IMR-90 (cell line): ENCODE data around the gene TNRC6A. TPM values are rescaled to one million over a fixed set of nuclear protein-coding genes. Genes with fewer than 3 reads are reported as not detected.

Experiments used
- ATAC-seq: fragments of 200-7000 bp; cut with Tn5 transposase; 2 replicates; pipeline ENCODE4 v1.9.1; 2020; ENCODE audit warnings: low read depth, mild to moderate bottlenecking, moderate library complexity
- BruUV-seq: library from RNA; stranded (reverse); fragments of 400-500 nt; replicated peaks from 2 replicates; lab custom pipeline; 2021; lab: Mats Ljungman, UMichigan
- CTCF ChIA-PET: fragments of 300-600 bp; formaldehyde crosslinking; extraction: SDS; loops from one replicate; lab custom pipeline; 2021; ENCODE audit warnings: antibody characterized with exemption; lab: Yijun Ruan, JAX
- POLR2A ChIA-PET: fragments of 300-600 bp; sonication (Branson Sonifier 250); formaldehyde crosslinking; loops from one replicate; lab custom pipeline; 2022; ENCODE audit warnings: antibody characterized with exemption; ENCODE audit not compliant: unreplicated experiment; lab: Charles Lee
- DNase-seq: peaks from one replicate; pipeline ENCODE4 v3.0.0; 2013
- H2AFZ ChIP-seq: replicated peaks from 2 replicates; pipeline ENCODE3; 2013; ENCODE audit warnings: low read length, mild to moderate bottlenecking; ENCODE audit not compliant: poor library complexity
- H2AK5ac ChIP-seq: 2 replicates; pipeline ENCODE4 v1.6.1; 2013; ENCODE audit warnings: low read depth, low read length, inconsistent platforms
- H2AK9ac ChIP-seq: replicated peaks from 2 replicates; pipeline ENCODE3; 2013; ENCODE audit warnings: mild to moderate bottlenecking, low read depth, low read length, moderate library complexity; ENCODE audit not compliant: poor library complexity
- H2BK120ac ChIP-seq: 2 replicates; pipeline ENCODE4 v1.6.1; 2013; ENCODE audit warnings: low read depth, low read length, inconsistent platforms
- H2BK15ac ChIP-seq: 3 replicates; pipeline ENCODE4 v1.6.1; 2013; ENCODE audit warnings: low read depth, low read length, inconsistent platforms
- H2BK20ac ChIP-seq: 2 replicates; pipeline ENCODE4 v1.6.1; 2013; ENCODE audit warnings: low read depth, mild to moderate bottlenecking, inconsistent platforms, low read length, moderate library complexity
- H2BK5ac ChIP-seq: 2 replicates; pipeline ENCODE4 v1.6.1; 2013; ENCODE audit warnings: mild to moderate bottlenecking, low read depth, low read length, inconsistent platforms; ENCODE audit not compliant: poor library complexity, severe bottlenecking
- H3K14ac ChIP-seq: replicated peaks from 2 replicates; pipeline ENCODE4 v1.6.1; 2013; ENCODE audit warnings: low read depth, low read length, inconsistent platforms
- H3K18ac ChIP-seq: 2 replicates; pipeline ENCODE4 v1.6.1; 2013; ENCODE audit warnings: low read depth, low read length, control low read depth
- H3K23ac ChIP-seq: 2 replicates; pipeline ENCODE4 v1.6.1; 2013; ENCODE audit warnings: low read depth, low read length, inconsistent platforms
- H3K27ac ChIP-seq: 2 replicates; pipeline ENCODE4 v1.5.1; 2013; ENCODE audit warnings: mild to moderate bottlenecking, control low read depth, low read length; ENCODE audit not compliant: insufficient read depth
- H3K27me3 ChIP-seq: 2 replicates; pipeline ENCODE4 v1.6.1; 2013; ENCODE audit warnings: low read length; ENCODE audit not compliant: control insufficient read depth, insufficient read depth
- H3K36me3 ChIP-seq: 2 replicates; pipeline ENCODE4 v1.6.1; 2013; ENCODE audit warnings: low read length, mixed read lengths; ENCODE audit not compliant: control insufficient read depth, insufficient read depth
- H3K4ac ChIP-seq: 2 replicates; pipeline ENCODE4 v1.6.1; 2013; ENCODE audit warnings: low read depth, low read length, inconsistent platforms
- H3K4me1 ChIP-seq: 2 replicates; pipeline ENCODE4 v1.6.1; 2013; ENCODE audit warnings: low read length, mixed read lengths; ENCODE audit not compliant: control insufficient read depth, insufficient read depth
- H3K4me2 ChIP-seq: 2 replicates; pipeline ENCODE4 v1.6.1; 2013; ENCODE audit warnings: low read depth, mild to moderate bottlenecking, control low read depth, low read length, moderate library complexity
- H3K4me3 ChIP-seq: 2 replicates; pipeline ENCODE4 v1.5.1; 2013; ENCODE audit warnings: low read depth, mild to moderate bottlenecking, control low read depth, low read length, moderate library complexity; ENCODE audit not compliant: insufficient read depth
- H3K56ac ChIP-seq: 2 replicates; pipeline ENCODE4 v1.6.1; 2013; ENCODE audit warnings: low read length, inconsistent platforms; ENCODE audit not compliant: insufficient read depth; ENCODE audit errors: extremely low read depth
- H3K79me1 ChIP-seq, 2 experiments: 2 replicates each; pipeline ENCODE4 v1.6.1; 2013; ENCODE audit warnings: low read length in 2 of 2, inconsistent platforms in 1 of 2, low read depth in 1 of 2
- H3K9ac ChIP-seq: 2 replicates; pipeline ENCODE4 v1.6.1; 2013; ENCODE audit warnings: low read depth, low read length, control low read depth
- H3K9me1 ChIP-seq: 2 replicates; pipeline ENCODE4 v1.6.1; 2013; ENCODE audit warnings: low read length, inconsistent platforms; ENCODE audit not compliant: insufficient read depth
- H3K9me3 ChIP-seq: 2 replicates; pipeline ENCODE4 v1.6.1; 2013; ENCODE audit warnings: low read length; ENCODE audit not compliant: control insufficient read depth, insufficient read depth
- H4K20me1 ChIP-seq: 2 replicates; pipeline ENCODE4 v1.6.1; 2013; ENCODE audit warnings: low read length, inconsistent platforms; ENCODE audit not compliant: insufficient read depth
- H4K5ac ChIP-seq: 2 replicates; pipeline ENCODE4 v1.6.1; 2013; ENCODE audit warnings: mild to moderate bottlenecking, low read depth, low read length, control low read depth
- H4K8ac ChIP-seq, 2 experiments: 2 replicates each; pipeline ENCODE4 v1.6.1; 2013; ENCODE audit warnings: low read depth in 2 of 2, low read length in 2 of 2, control low read depth in 1 of 2, inconsistent platforms in 1 of 2
- H4K91ac ChIP-seq: 2 replicates; pipeline ENCODE4 v1.6.1; 2013; ENCODE audit warnings: low read depth, low read length, inconsistent platforms; ENCODE audit not compliant: insufficient read depth
- BHLHE40 ChIP-seq: fragments of 150-350 bp; IDR thresholded peaks from 2 replicates; pipeline ENCODE4 v1.6.1; 2016; ENCODE audit warnings: mild to moderate bottlenecking, low read depth, low read length
- CEBPB ChIP-seq: IDR thresholded peaks from 2 replicates; pipeline ENCODE4 v1.6.1; 2012; ENCODE audit warnings: low read depth, low read length, improper control_type of control experiment
- CTCF ChIP-seq: conservative IDR thresholded peaks from 2 replicates; pipeline ENCODE4 v1.5.1; 2012; ENCODE audit warnings: mild to moderate bottlenecking, low read depth, low read length, improper control_type of control experiment
- FOS ChIP-seq: fragments of 150-350 bp; IDR thresholded peaks from 2 replicates; pipeline ENCODE4 v1.6.1; 2016; ENCODE audit warnings: low read depth, low read length
- MAFK ChIP-seq: IDR thresholded peaks from 2 replicates; pipeline ENCODE4 v1.6.1; 2012; ENCODE audit warnings: low read depth, low read length, improper control_type of control experiment
- MAZ ChIP-seq: IDR thresholded peaks from 2 replicates; pipeline ENCODE4 v1.6.1; 2012; ENCODE audit warnings: low read depth, mild to moderate bottlenecking, low read length, improper control_type of control experiment, moderate library complexity, borderline replicate concordance
- MXI1 ChIP-seq: IDR thresholded peaks from 2 replicates; pipeline ENCODE4 v1.6.1; 2012; ENCODE audit warnings: low read depth, mild to moderate bottlenecking, low read length, moderate library complexity, borderline replicate concordance
- NFE2L2 ChIP-seq: fragments of 150-350 bp; IDR thresholded peaks from 2 replicates; pipeline ENCODE4 v1.6.1; 2016; ENCODE audit warnings: low read depth, mild to moderate bottlenecking, low read length
- POLR2A ChIP-seq: IDR thresholded peaks from 2 replicates; pipeline ENCODE4 v1.6.1; 2012; ENCODE audit warnings: mild to moderate bottlenecking, low read depth, low read length
- RAD21 ChIP-seq: IDR thresholded peaks from 2 replicates; pipeline ENCODE4 v1.6.1; 2012; ENCODE audit warnings: low read length, improper control_type of control experiment
- RCOR1 ChIP-seq: IDR thresholded peaks from 2 replicates; pipeline ENCODE4 v1.6.1; 2012; ENCODE audit warnings: mild to moderate bottlenecking, low read length, improper control_type of control experiment; ENCODE audit not compliant: insufficient replicate concordance
- RFX5 ChIP-seq: IDR thresholded peaks from 2 replicates; pipeline ENCODE4 v1.8.0; 2012; ENCODE audit warnings: low read depth, mild to moderate bottlenecking, low read length, moderate library complexity
- SMC3 ChIP-seq: fragments of 150-350 bp; IDR thresholded peaks from 2 replicates; pipeline ENCODE4 v1.6.1; 2016; ENCODE audit warnings: low read depth, mild to moderate bottlenecking, antibody characterized with exemption, low read length, moderate library complexity
- WGBS, 2 experiments: methylation state at CpG; one replicate each; pipeline versions ENCODE4 v1.1.5 to v1.1.7; 2013; ENCODE audit warnings: missing lambda C conversion rate in 2 of 2; ENCODE audit not compliant: insufficient read length in 1 of 2; ENCODE audit errors: extremely low coverage in 2 of 2; 5-methylcytosine and 5-hydroxymethylcytosine counted together
- dilution Hi-C: fragments of 300-500 bp; cut with HindIII; formaldehyde crosslinking; loops from one replicate; pipeline ENCODE4 v1.14.3; 2018; ENCODE audit warnings: low sequenced_read_pairs; ENCODE audit not compliant: unreplicated experiment
- in situ Hi-C: fragments of 300-500 bp; cut with MboI; formaldehyde crosslinking; loops from 3 replicates; pipeline ENCODE4 v1.14.3; 2019; ENCODE audit warnings: low sequenced_read_pairs, inconsistent platforms, mixed read lengths
- intact Hi-C: fragments of 100-400 bp; cut with micrococcal nuclease; formaldehyde crosslinking; loops from 2 replicates; pipeline ENCODE4 v1.10.0; 2022
- polyA plus RNA-seq, 3 experiments: library from polyadenylated mRNA; depleted of rRNA; stranded (reverse); fragments of >200 nt; gene quantifications; 2 replicates each; pipeline ENCODE4 v1.2.3, GENCODE V29; 2012; ENCODE audit warnings: low replicate concordance in 1 of 3
- total RNA-seq: library from RNA; depleted of rRNA; stranded (reverse); fragments of >200 nt; gene quantifications from 2 replicates; pipeline ENCODE4 v1.2.3, GENCODE V29; 2012
- TF ChIP-seq, protein P1 (sequence below): fragments of 150-350 bp; IDR thresholded peaks from 2 replicates; pipeline ENCODE4 v1.6.1; 2017; ENCODE audit warnings: mild to moderate bottlenecking, antibody characterized with exemption, low read length, low read depth
- TF ChIP-seq, protein P2 (sequence below): fragments of 150-350 bp; IDR thresholded peaks from 2 replicates; pipeline ENCODE4 v1.6.1; 2016; ENCODE audit warnings: low read depth, mild to moderate bottlenecking, low read length, moderate library complexity, borderline replicate concordance

TNRC6A gene
- total and polyA plus RNA-seq, 2 of the 4 experiments (the other 2 are of a cell fraction): 32.4 to 42.3 TPM

- no peak overlapping the region for H2AFZ ChIP-seq
- in situ Hi-C loops: no loop called here
Observed at GRCh38 chr16:24829153-24829552, 99.7 kb downstream of the TNRC6A start.

More at GRCh38 chr16:24829153-24829552, 99.7 kb downstream of the TNRC6A start:
- ChIA-PET CTCF (no interaction called here), POLR2A (no interaction called here)
- Histone ChIP-seq H4K91ac (no peak overlapping the region), H3K18ac (no peak overlapping the region), H3K36me3 (peaks cover 19% of the 10 kb centered on the region), H2AK5ac (no peak overlapping the region), H3K9me1 (no peaks in the 10 kb centered on the region; the same call in 1 of the 2 replicates), H2BK5ac (no peak overlapping the region), H3K9me3 (no peaks in the 10 kb centered on the region), H3K4ac (no peak overlapping the region), H3K56ac (no peak overlapping the region), H3K79me1 (no peaks in the 10 kb centered on the region), H4K20me1 (no peaks in the 10 kb centered on the region), H4K5ac (no peak overlapping the region), H2BK15ac (no peak overlapping the region), H3K4me2 (no peak overlapping the region), H2BK120ac (no peak overlapping the region), H4K8ac (no peak overlapping the region), H3K14ac (no peak overlapping the region), H3K4me3 (no peak overlapping the region), H2BK20ac (no peak overlapping the region), H3K4me1 (no peaks in the 10 kb centered on the region; the same call in 1 of the 2 replicates), H3K27ac (no peak overlapping the region), H3K23ac (no peak overlapping the region), H3K9ac (no peak overlapping the region), H3K27me3 (no peaks in the 10 kb centered on the region), H2AK9ac (no peak overlapping the region)
- dilution Hi-C loops (no loop called here), intact Hi-C loops (no loop called here)
- no CpG with 5 or more reads among the region's 5 CpGs for WGBS, 2 experiments
- ATAC-seq (no peak), DNase-seq (no peak)
- BruUV-seq: no TSS peak
- TF ChIP-seq FOS (no peak), NFE2L2 (no peak), RFX5 (no peak), BHLHE40 (no peak), CEBPB (no peak), MXI1 (no peak), CTCF (no peak), POLR2A (no peak), SMC3 (no peak), RAD21 (no peak), MAZ (no peak), RCOR1 (no peak), MAFK (no peak)
- TF ChIP-seq, protein P1, sequence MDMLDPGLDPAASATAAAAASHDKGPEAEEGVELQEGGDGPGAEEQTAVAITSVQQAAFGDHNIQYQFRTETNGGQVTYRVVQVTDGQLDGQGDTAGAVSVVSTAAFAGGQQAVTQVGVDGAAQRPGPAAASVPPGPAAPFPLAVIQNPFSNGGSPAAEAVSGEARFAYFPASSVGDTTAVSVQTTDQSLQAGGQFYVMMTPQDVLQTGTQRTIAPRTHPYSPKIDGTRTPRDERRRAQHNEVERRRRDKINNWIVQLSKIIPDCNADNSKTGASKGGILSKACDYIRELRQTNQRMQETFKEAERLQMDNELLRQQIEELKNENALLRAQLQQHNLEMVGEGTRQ: no peak
- TF ChIP-seq, protein P2, sequence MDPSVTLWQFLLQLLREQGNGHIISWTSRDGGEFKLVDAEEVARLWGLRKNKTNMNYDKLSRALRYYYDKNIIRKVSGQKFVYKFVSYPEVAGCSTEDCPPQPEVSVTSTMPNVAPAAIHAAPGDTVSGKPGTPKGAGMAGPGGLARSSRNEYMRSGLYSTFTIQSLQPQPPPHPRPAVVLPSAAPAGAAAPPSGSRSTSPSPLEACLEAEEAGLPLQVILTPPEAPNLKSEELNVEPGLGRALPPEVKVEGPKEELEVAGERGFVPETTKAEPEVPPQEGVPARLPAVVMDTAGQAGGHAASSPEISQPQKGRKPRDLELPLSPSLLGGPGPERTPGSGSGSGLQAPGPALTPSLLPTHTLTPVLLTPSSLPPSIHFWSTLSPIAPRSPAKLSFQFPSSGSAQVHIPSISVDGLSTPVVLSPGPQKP: no peak
